Neural progenitor cell (in vitro differentiated cells): ENCODE measurements around the gene PRRX2.

ENCODE experiments used
- CTCF ChIP-seq: fragments of 200-600 bp; sonication (generic); IDR thresholded peaks from 2 replicates; pipeline ENCODE4 v1.5.1; 2017; ENCODE audit warnings: antibody characterized with exemption, mild to moderate bottlenecking
- EZH2 ChIP-seq: fragments of 200-600 bp; sonication (generic); IDR thresholded peaks from 2 replicates; pipeline ENCODE4 v1.6.1; 2017; ENCODE audit warnings: antibody characterized with exemption, mild to moderate bottlenecking, moderate library complexity

GRCh38 chr9:129688285-129689043 is 23.0 kb downstream of the PRRX2 start:
- TF ChIP-seq CTCF (no peak), EZH2 (no peak)
